ENCODE data around the gene SLC25A17.
"Not testable (repeated sequence)": the region's sequence is repeated elsewhere in the genome, so short reads cannot be mapped to it uniquely, and the experiment has no call there.

Gene SLC25A17

GRCh38 chr22:40853961-40854360 is 34.8 kb upstream of the SLC25A17 start:
- peaks cover 0 to 7% of the 10 kb centered on the region in 2 donors for H3K36me3 ChIP-seq (ENCODE audit: control insufficient read depth in 2 of 2, insufficient read depth in 2 of 2, low read length in 2 of 2)
- H3K27ac ChIP-seq (ENCODE audit: low read length), result no peak overlapping the region
- peaks cover 16% of the 10 kb centered on the region for H3K4me1 ChIP-seq (ENCODE audit: control insufficient read depth, insufficient read depth, low read length)
- H3K9me3 ChIP-seq (ENCODE audit: control insufficient read depth in 2 of 2, low read length in 2 of 2), result no peaks in the 10 kb centered on the region
- peak overlapping the region in 1 of 2 donors; percentile 37 for H3K9ac ChIP-seq (ENCODE audit: low read length in 2 of 2)
- no peaks in the 10 kb centered on the region for H3K27me3 ChIP-seq (ENCODE audit: control insufficient read depth in 1 of 2, insufficient read depth in 2 of 2, low read length in 2 of 2)
- peak overlapping the region; percentile 9 to 13 for H3K4me3 ChIP-seq (ENCODE audit: low read length in 2 of 2)

GRCh38 chr22:40853333-40853732 is 34.2 kb upstream of the SLC25A17 start:
- peak overlapping the region in 1 of 2 donors; percentile 1 for H3K9ac ChIP-seq (ENCODE audit: low read length in 2 of 2)
- H3K9me3 ChIP-seq (ENCODE audit: control insufficient read depth in 2 of 2, low read length in 2 of 2), result no peaks in the 10 kb centered on the region
- no peak overlapping the region for H3K4me3 ChIP-seq (ENCODE audit: low read length in 2 of 2)
- peaks cover 16% of the 10 kb centered on the region for H3K4me1 ChIP-seq (ENCODE audit: control insufficient read depth, insufficient read depth, low read length)
- H3K36me3 ChIP-seq (ENCODE audit: control insufficient read depth in 2 of 2, insufficient read depth in 2 of 2, low read length in 2 of 2), result peaks cover 0 to 7% of the 10 kb centered on the region in 2 donors
- no peaks in the 10 kb centered on the region for H3K27me3 ChIP-seq (ENCODE audit: control insufficient read depth in 1 of 2, insufficient read depth in 2 of 2, low read length in 2 of 2)
- H3K27ac ChIP-seq (ENCODE audit: low read length), result no peak overlapping the region

DNA sequence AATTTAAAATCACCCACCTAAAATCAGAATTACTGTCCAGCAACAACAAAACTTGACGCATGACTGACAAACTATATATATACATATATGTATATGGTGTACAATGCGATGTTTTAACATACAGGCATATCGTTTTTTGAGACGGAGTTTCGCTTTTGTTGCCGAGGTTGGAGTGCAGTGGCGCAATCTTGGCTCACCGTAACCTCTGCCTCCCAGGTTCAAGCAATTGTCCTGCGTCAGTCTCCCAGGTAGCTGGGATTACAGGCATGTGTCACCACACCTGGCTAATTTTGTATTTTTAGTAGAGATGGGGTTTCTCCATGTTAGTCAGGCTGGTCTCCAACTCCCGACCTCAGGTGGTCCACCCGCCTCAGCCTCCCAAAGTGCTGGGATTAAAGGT is 26.7 kb upstream of the SLC25A17 start:
- not testable (repeated sequence) for H3K27ac ChIP-seq (ENCODE audit: low read length); H3K27me3 ChIP-seq (ENCODE audit: control insufficient read depth in 1 of 2, insufficient read depth in 2 of 2, low read length in 2 of 2); H3K4me3 ChIP-seq (ENCODE audit: low read length in 2 of 2); H3K4me1 ChIP-seq (ENCODE audit: control insufficient read depth, insufficient read depth, low read length); H3K9ac ChIP-seq (ENCODE audit: low read length in 2 of 2); H3K9me3 ChIP-seq (ENCODE audit: control insufficient read depth in 2 of 2, low read length in 2 of 2)
- peaks cover 15 to 34% of the 10 kb centered on the region in 2 donors for H3K36me3 ChIP-seq (ENCODE audit: control insufficient read depth in 2 of 2, insufficient read depth in 2 of 2, low read length in 2 of 2)

GRCh38 chr22:40844951-40845350 is 25.8 kb upstream of the SLC25A17 start:
- Histone ChIP-seq H3K9ac (ENCODE audit: low read length in 2 of 2) (no peak overlapping the region), H3K27ac (ENCODE audit: low read length) (no peak overlapping the region), H3K4me3 (ENCODE audit: low read length in 2 of 2) (no peak overlapping the region), H3K9me3 (ENCODE audit: control insufficient read depth in 2 of 2, low read length in 2 of 2) (no peaks in the 10 kb centered on the region), H3K36me3 (ENCODE audit: control insufficient read depth in 2 of 2, insufficient read depth in 2 of 2, low read length in 2 of 2) (peaks cover 22 to 37% of the 10 kb centered on the region in 2 donors), H3K27me3 (ENCODE audit: control insufficient read depth in 1 of 2, insufficient read depth in 2 of 2, low read length in 2 of 2) (no peaks in the 10 kb centered on the region), H3K4me1 (ENCODE audit: control insufficient read depth, insufficient read depth, low read length) (no peaks in the 10 kb centered on the region)

DNA sequence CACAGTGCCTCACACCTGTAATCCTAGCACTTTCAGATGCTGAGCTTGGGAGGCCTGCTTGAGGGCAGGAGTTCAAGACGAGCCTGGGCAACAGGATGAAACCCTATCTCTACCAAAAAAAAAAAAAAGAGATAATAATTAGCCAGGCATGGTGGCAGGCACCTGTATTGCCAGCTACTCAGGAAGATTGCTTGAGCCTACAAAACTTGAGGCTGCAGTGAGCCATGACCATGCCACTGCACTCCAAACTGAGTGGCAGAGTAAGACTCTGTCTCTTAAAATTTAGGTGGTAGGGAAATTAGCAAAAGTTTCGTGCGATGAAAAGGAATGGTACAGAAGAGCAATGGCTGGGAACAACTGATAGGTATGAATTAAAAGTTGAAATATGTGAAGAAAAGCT is 19.3 kb upstream of the SLC25A17 start:
- Histone ChIP-seq H3K36me3 (ENCODE audit: control insufficient read depth in 2 of 2, insufficient read depth in 2 of 2, low read length in 2 of 2) (peaks cover 39 to 40% of the 10 kb centered on the region in 2 donors), H3K27ac (ENCODE audit: low read length) (no peak overlapping the region), H3K4me1 (ENCODE audit: control insufficient read depth, insufficient read depth, low read length) (no peaks in the 10 kb centered on the region), H3K9me3 (ENCODE audit: control insufficient read depth in 2 of 2, low read length in 2 of 2) (no peaks in the 10 kb centered on the region), H3K9ac (ENCODE audit: low read length in 2 of 2) (no peak overlapping the region), H3K4me3 (ENCODE audit: low read length in 2 of 2) (no peak overlapping the region), H3K27me3 (ENCODE audit: control insufficient read depth in 1 of 2, insufficient read depth in 2 of 2, low read length in 2 of 2) (no peaks in the 10 kb centered on the region)

DNA sequence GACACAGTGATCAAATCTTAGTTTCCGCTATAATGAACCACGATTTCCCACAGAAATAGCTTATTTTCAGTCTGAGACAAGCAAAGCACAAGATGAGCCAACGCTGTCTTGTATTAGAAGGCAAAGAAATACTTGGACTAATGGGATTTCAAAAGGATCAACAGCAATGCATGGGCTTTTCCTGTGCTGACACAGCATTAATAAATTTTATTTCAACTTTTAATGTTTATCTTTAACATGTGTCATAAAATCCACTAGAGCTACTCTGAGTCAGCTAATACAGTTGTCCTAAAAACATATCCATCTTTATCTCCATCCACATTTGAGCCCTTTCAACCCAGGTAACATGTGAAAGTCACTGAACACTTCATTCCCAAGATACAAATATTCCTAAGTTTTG is 15.5 kb upstream of the SLC25A17 start:
- no peak overlapping the region for H3K27ac ChIP-seq (ENCODE audit: low read length)
- H3K36me3 ChIP-seq (ENCODE audit: control insufficient read depth in 2 of 2, insufficient read depth in 2 of 2, low read length in 2 of 2), result peaks cover 38 to 40% of the 10 kb centered on the region in 2 donors
- no peak overlapping the region for H3K9ac ChIP-seq (ENCODE audit: low read length in 2 of 2)

GRCh38 chr22:40829131-40829530 is 10.0 kb upstream of the SLC25A17 start:
- Histone ChIP-seq H3K4me3 (ENCODE audit: low read length in 2 of 2) (no peak overlapping the region), H3K4me1 (ENCODE audit: control insufficient read depth, insufficient read depth, low read length) (no peaks in the 10 kb centered on the region), H3K9me3 (ENCODE audit: control insufficient read depth in 2 of 2, low read length in 2 of 2) (no peaks in the 10 kb centered on the region), H3K27ac (ENCODE audit: low read length) (no peak overlapping the region), H3K36me3 (ENCODE audit: control insufficient read depth in 2 of 2, insufficient read depth in 2 of 2, low read length in 2 of 2) (peaks cover 26 to 35% of the 10 kb centered on the region in 2 donors), H3K27me3 (ENCODE audit: control insufficient read depth in 1 of 2, insufficient read depth in 2 of 2, low read length in 2 of 2) (no peaks in the 10 kb centered on the region), H3K9ac (ENCODE audit: low read length in 2 of 2) (no peak overlapping the region)

More for the DNA sequence above, 15.5 kb upstream of the SLC25A17 start:
- Histone ChIP-seq H3K4me3 (ENCODE audit: low read length in 2 of 2) (no peak overlapping the region), H3K4me1 (ENCODE audit: control insufficient read depth, insufficient read depth, low read length) (no peaks in the 10 kb centered on the region), H3K27me3 (ENCODE audit: control insufficient read depth in 1 of 2, insufficient read depth in 2 of 2, low read length in 2 of 2) (no peaks in the 10 kb centered on the region), H3K9me3 (ENCODE audit: control insufficient read depth in 2 of 2, low read length in 2 of 2) (no peaks in the 10 kb centered on the region)

DNA sequence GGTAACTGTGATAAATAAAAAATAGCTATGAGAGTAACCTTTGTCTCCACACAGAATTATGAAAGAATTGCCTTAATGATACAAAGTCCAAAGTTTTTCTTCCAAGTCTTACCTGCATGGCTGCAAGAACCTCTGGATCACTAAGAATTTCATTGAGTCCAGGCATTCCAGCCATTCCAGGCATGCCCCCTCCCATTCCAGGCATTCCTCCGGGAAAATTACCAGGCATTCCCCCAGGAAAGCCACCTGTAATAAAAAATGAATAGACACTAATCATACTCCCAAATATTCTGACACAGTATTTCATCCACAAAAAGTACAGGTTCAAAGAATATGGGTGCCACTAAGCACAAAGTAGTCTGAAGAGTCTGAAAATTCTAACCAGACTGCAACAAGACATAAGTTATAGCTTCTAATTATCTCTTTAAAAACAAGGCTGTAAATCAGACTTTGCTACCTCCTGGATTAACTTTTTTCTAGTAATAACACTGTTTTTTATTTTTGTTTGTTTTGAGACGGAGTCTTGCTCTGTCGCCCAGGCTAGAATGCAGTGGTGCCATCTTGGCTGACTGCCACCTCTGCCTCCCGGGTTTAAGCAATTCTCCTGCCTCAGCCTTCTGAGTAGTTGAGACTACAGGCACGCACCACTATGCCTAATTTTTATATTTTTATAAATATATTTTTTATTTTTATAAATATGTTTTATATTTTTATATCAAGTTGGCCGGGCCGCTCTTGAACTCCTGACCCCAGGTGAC is 8.0 kb upstream of the SLC25A17 start:
- no peak overlapping the region for H3K4me3 ChIP-seq (ENCODE audit: low read length in 2 of 2)
- no peaks in the 10 kb centered on the region for H3K4me1 ChIP-seq (ENCODE audit: control insufficient read depth, insufficient read depth, low read length)
- H3K27me3 ChIP-seq (ENCODE audit: control insufficient read depth in 1 of 2, insufficient read depth in 2 of 2, low read length in 2 of 2), result no peaks in the 10 kb centered on the region
- no peaks in the 10 kb centered on the region for H3K9me3 ChIP-seq (ENCODE audit: control insufficient read depth in 2 of 2, low read length in 2 of 2)
- no peak overlapping the region for H3K9ac ChIP-seq (ENCODE audit: low read length in 2 of 2)
- no peak overlapping the region for H3K27ac ChIP-seq (ENCODE audit: low read length)
- H3K36me3 ChIP-seq (ENCODE audit: control insufficient read depth in 2 of 2, insufficient read depth in 2 of 2, low read length in 2 of 2), result peaks cover 23 to 28% of the 10 kb centered on the region in 2 donors

- not testable (repeated sequence) for H3K4me3 ChIP-seq (ENCODE audit: low read length in 2 of 2); H3K9me3 ChIP-seq (ENCODE audit: control insufficient read depth in 2 of 2, low read length in 2 of 2); H3K4me1 ChIP-seq (ENCODE audit: control insufficient read depth, insufficient read depth, low read length); H3K27ac ChIP-seq (ENCODE audit: low read length); H3K27me3 ChIP-seq (ENCODE audit: control insufficient read depth in 1 of 2, insufficient read depth in 2 of 2, low read length in 2 of 2); H3K9ac ChIP-seq (ENCODE audit: low read length in 2 of 2)
- H3K36me3 ChIP-seq (ENCODE audit: control insufficient read depth in 2 of 2, insufficient read depth in 2 of 2, low read length in 2 of 2), result peaks cover 21 to 26% of the 10 kb centered on the region in 2 donors
Measured at GRCh38 chr22:40826292-40826691, 7.1 kb upstream of the SLC25A17 start.

DNA sequence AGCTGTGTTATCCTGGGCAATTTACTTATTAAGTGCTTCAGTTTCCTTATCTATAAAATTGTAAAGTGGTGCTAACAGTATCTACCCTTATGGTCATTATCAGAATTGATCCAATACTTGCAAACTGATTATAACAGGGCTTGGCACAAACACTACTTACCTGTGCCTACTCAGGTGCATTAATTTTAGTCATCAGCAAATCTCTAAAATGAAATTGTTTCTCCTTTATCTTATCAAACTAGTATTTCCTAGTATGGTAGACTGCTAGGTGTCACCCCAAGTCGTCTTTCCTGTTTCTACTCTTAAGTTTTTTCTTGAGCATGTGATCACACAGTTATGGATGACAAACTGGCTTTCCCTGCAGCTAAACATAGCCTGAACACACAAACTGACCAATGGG is 4.3 kb upstream of the SLC25A17 start:
- H3K9ac ChIP-seq (ENCODE audit: low read length in 2 of 2), result no peak overlapping the region
- peaks cover 2% of the 10 kb centered on the region for H3K4me1 ChIP-seq (ENCODE audit: control insufficient read depth, insufficient read depth, low read length)
- peaks cover 9 to 12% of the 10 kb centered on the region in 2 donors for H3K36me3 ChIP-seq (ENCODE audit: control insufficient read depth in 2 of 2, insufficient read depth in 2 of 2, low read length in 2 of 2)
- H3K4me3 ChIP-seq (ENCODE audit: low read length in 2 of 2), result no peak overlapping the region
- H3K9me3 ChIP-seq (ENCODE audit: control insufficient read depth in 2 of 2, low read length in 2 of 2), result no peaks in the 10 kb centered on the region
- H3K27me3 ChIP-seq (ENCODE audit: control insufficient read depth in 1 of 2, insufficient read depth in 2 of 2, low read length in 2 of 2), result no peaks in the 10 kb centered on the region
- H3K27ac ChIP-seq (ENCODE audit: low read length), result no peak overlapping the region

- Histone ChIP-seq H3K27me3 (ENCODE audit: control insufficient read depth in 1 of 2, insufficient read depth in 2 of 2, low read length in 2 of 2) (no peaks in the 10 kb centered on the region), H3K9ac (ENCODE audit: low read length in 2 of 2) (peak overlapping the region; percentile 54 to 76), H3K27ac (ENCODE audit: low read length) (peak overlapping the region; percentile 55), H3K4me3 (ENCODE audit: low read length in 2 of 2) (peak overlapping the region; percentile 98 to 99), H3K36me3 (ENCODE audit: control insufficient read depth in 2 of 2, insufficient read depth in 2 of 2, low read length in 2 of 2) (peaks cover 5% of the 10 kb centered on the region in 2 donors), H3K9me3 (ENCODE audit: control insufficient read depth in 2 of 2, low read length in 2 of 2) (no peaks in the 10 kb centered on the region), H3K4me1 (ENCODE audit: control insufficient read depth, insufficient read depth, low read length) (peaks cover 5% of the 10 kb centered on the region)
Measured at GRCh38 chr22:40819599-40820140, 524 bp upstream of the SLC25A17 start.

Measured in stomach smooth muscle (tissue), 2 donors.